HG02571 (cell line): Measurements from ENCODE around the gene TMCC2.
"Not testable (repeated sequence)": the region's sequence is repeated elsewhere in the genome, so short reads cannot be mapped to it uniquely, and the experiment has no call there.

Source experiments
- ATAC-seq: cut with Tn5 transposase; IDR thresholded peaks from one replicate; pipeline ENCODE4 v1.9.1; 2021; ENCODE audit warnings: mild to moderate bottlenecking, moderate library complexity; ENCODE audit not compliant: unreplicated experiment

TMCC2 gene

GRCh38 chr1:205227584-205228013 lies at the start of gene TMCC2:
Gene TMCC2, plus strand, starts transcription at chr1:205227946. Its CDS starts 619 bp downstream, at chr1:205228565.
- peak; percentile 64 for ATAC-seq

DNA sequence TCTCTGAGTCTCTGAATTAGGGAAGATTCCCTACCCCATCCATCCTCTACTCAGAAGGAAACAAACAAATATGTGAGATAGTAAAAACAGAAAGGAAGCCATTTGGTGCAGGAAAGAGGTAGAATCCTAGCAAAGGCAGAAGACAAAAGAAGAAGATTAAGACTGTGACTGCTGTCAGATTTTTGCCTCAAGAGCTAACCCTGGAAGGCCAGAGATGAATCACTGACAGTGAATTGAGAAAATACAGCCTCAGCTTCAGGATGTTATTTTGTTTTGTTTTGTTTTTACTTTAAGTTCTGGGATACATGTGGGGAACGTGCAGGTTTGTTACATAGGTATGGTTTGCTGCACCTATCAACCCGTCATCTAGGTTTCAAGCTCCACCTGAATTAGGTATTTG lies 47.9 kb upstream of the TMCC2 start:
- ATAC-seq, result no peak

DNA sequence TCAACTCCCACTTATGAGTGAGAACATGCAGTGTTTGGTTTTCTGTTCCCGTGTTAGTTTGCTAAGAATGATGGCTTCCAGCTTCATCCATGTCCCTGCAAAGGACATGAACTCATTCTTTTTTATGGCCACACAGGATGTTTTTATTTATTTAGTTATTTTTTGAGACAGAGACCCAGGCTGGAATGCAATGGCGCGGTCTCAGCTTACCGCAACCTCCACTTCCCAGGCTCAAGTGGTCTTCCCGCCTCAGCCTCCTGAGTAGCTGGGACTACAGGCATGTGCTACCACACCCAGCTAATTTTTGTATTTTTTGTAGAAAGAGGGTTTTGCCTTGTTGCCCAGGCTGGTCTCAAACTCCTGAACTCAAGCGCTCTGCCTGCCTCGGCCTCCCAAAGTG lies 47.4 kb upstream of the TMCC2 start:
- not testable (repeated sequence) for ATAC-seq

DNA sequence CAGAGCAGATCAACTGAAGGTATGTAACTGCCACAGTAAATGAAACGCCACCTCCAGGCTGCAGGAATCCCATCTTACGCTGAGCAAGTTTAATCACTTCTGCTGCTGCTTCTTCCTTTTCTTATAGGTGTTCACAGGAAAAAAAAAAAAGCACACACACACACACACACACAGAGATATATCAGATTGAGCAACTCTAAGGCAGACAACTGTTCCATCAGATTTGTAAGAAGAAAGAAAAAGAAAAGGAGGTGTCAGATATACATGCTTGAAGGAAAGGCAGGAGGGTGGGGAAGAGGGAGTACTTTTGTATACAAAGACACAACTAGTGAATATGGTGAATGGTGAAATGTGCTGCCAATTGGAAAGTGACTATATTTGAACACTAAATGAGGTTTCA lies 44.8 kb upstream of the TMCC2 start:
- ATAC-seq, result no peak

DNA sequence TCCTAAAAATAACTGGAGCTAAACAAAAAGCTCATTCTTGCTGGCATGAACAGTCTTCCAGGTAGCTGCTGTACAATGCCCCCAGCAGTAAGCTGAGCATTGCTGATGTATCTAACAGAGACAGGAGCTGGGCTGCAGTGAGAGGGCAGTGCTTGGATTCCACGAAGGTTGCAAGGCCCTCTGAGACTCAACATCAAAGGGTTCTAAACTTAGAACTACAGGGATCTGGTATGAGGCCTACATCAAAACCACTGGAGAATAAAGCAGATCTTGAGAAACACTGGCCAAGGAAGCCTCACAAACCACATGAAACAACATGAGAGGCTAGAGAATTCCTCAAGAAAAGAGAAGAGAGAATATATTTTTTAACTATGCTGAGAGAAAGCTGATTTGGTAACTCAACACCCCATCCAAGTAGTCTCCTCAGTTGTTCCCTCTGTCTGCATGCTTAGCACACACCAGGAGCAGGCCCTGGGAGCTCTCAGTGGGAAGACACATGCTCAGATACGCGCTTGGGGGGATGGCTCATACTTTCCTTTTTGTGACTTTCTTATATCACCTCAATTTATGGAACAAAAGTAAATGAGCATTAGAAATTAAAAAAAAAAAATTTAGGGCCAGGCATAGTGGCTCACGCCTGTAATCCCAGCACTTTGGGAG lies 43.9 kb upstream of the TMCC2 start:
- no peak for ATAC-seq

GRCh38 chr1:205186191-205186590 lies 41.6 kb upstream of the TMCC2 start:
- ATAC-seq, result no peak

DNA sequence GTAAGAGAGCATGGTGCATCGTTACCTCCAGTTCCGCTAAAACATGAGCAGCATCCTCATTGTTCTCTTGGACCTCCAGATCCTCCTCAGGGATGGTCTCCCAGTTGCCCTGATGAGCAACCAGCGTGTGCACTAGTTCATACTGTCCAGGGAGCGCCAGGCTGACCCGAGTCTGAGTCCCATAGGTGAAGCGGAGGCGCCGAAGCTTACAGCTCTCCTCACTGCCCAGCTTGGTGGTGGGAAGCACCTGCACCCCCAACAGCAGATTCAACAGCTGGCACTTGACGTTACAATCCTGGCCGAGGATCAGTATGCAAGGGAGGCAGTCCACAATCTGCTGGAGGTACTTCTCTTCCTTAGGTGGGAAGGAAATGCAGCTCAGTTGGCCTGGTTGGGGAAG lies 40.3 kb upstream of the TMCC2 start:
- no peak for ATAC-seq

DNA sequence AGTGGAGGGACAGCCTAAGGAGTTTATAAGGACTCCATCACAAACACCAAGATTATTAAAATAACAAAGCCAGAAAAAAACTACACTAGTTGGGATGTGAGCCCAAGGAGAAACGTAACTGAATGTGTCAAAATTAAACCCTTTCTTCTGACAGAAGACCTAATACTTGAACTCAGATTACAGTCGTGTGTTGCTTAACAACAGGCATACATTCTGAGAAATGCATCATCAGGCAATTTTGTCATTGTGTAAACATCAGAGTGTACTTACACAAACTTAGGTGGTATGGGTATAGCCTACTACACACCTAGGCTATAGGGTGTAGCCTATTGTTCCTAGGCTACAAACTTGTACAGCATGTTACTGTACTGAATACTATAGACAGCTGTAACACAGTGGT lies 39.6 kb upstream of the TMCC2 start:
- ATAC-seq, result no peak

- ATAC-seq, result no peak
These were observed 39.1 kb upstream of the TMCC2 start for GRCh38 chr1:205188596-205188995.

GRCh38 chr1:205189131-205189530 lies 38.6 kb upstream of the TMCC2 start:
- ATAC-seq, result no peak

- no peak for ATAC-seq
These were observed 36.7 kb upstream of the TMCC2 start for GRCh38 chr1:205190845-205191577.

GRCh38 chr1:205191622-205192021 lies 36.1 kb upstream of the TMCC2 start:
- ATAC-seq, result no peak

GRCh38 chr1:205192287-205192686 lies 35.5 kb upstream of the TMCC2 start:
- ATAC-seq, result no peak

DNA sequence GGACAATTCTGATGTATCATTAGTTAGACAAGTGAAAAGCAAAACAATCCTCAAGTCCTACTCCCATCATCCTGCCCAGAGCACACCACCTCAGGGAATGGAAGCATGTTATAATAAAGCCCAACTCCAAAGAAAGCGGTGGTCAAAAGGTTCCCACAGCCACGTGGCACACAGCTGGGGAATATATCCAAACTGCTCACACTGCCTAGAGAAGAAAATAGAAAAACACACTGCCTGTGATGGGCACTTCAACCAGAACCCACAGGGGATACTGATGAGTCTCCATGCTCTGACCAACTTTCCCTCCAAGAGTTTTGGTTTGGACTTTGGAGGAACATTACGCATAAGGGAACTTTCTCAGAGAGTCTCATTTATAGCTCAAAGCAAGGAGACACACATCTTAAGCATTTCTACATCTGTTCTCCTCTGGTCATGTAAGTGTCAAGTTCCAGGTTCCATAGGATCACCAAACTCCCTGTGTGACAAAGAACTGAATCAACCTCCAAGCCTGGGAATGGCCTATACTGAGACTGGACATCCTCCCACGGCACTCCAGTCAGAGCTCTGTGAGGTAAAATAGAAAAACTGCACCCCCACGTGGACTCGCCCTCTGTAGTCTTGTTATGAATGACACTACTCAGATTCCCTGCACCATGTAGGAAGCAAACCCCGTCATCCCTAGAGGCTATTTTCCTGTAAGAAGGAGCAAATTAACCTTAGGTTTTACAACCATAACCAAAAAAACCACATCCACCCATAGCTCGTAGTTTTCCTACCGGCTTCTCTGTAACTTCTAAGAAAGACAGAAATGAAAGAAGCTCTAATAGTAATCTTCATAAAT lies 28.4 kb upstream of the TMCC2 start:
- no peak for ATAC-seq

DNA sequence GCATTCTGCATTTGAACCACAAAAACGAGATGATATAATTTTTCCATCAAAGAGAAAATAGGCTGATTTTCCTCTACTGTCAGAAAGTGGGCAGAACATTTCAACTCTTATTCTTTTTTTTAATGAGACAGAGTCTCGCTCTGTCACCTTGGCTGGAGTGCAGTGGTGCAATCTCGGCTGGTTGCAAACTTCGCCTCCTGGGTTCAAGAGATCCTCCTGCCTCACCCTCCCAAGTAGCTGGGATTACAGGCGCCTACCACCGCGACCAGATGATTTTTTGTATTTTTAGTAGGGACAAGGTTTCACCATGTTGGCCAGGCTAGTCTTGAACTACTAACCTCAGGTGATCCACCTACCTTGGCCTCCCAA lies 27.8 kb upstream of the TMCC2 start:
- no peak for ATAC-seq

- no peak for ATAC-seq
These were observed 23.2 kb upstream of the TMCC2 start for GRCh38 chr1:205204552-205204951.

DNA sequence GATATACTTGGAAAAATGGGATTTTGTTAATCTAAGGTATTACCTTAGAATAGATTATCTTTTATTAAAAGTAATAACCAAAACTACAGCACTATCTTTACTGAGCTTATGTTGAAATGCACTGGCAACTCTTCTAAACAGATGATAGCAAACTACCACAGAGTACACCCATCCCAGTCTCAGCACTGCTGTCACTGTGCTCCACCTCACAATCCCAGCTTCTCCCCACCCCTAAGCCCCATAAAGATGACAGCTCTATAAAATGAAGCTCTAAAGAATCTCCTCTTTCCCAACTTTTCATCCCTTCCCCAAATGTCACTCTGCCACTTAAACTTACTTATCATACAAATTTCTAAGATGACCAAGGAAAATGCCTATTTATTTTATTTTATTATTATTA lies 22.7 kb upstream of the TMCC2 start:
- ATAC-seq, result no peak

GRCh38 chr1:205208811-205209210 lies 18.9 kb upstream of the TMCC2 start:
- ATAC-seq, result no peak

DNA sequence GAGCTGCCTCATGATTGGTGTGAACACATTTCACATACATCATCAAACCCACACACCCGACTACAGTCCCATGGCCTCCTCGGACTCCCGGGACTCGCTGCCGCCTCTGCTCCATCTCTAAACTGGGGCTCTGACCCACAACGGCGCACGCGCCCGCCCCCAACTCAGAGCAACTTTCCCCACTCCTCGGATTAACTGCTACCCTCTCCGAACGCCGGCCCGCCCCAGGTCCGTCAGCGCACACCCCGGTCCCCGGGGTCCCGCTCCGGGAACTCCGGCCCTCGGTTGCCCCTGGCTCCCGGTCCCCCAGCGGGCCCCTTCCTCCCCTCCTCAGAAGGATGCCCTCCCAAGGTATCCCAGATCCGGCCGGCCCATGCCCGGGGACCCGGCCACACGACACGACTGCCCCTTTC lies 17.0 kb upstream of the TMCC2 start:
- ATAC-seq, result no peak

DNA sequence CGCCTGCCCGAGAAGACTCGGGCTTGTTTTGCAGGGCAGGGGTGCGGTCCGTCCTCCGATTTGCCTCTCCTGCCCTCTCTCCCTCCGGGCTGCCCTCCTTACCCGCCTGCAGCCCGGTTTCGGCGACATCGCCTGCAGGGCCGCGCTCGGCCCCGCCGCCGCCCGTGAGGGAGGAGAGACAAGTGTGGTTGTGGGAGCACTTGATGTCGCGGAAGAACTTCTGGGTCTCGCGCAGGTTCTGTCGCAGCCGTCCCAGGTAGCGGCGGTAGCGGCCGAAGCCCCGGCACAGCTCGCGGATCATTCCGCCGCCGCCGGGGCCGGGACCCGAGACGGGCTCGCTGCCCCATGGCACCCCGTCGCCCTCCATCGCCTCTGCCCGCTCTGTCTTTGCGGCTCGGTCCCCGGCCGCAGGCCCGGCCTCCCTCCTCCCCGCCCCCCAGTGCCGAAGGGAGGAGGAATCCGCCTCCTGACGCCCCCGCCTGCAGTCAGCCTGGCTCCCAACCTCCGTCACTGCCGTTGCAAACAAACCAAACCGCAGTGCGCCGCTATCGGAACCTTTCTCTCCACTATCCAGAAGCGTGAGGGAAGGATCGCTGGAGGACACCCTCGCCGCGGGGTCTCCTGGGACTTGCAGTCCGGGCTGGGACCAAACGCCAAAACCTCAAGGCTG lies 16.4 kb upstream of the TMCC2 start, which contains the start of gene DSTYK:
DSTYK (minus strand) TSS at position 534 of the 670 bp plus-strand sequence; CDS start at position 367, 167 bp downstream.
- peak; percentile 87 for ATAC-seq
